Measurements from ENCODE around the gene AOC3.

AOC3 gene

GRCh38 chr17:42844761-42845555 lies 6.0 kb upstream of the AOC3 start:
- no peak overlapping the region for H3K4me3 ChIP-seq (ENCODE audit: low read depth, low read length)
- TF ChIP-seq, protein P1, sequence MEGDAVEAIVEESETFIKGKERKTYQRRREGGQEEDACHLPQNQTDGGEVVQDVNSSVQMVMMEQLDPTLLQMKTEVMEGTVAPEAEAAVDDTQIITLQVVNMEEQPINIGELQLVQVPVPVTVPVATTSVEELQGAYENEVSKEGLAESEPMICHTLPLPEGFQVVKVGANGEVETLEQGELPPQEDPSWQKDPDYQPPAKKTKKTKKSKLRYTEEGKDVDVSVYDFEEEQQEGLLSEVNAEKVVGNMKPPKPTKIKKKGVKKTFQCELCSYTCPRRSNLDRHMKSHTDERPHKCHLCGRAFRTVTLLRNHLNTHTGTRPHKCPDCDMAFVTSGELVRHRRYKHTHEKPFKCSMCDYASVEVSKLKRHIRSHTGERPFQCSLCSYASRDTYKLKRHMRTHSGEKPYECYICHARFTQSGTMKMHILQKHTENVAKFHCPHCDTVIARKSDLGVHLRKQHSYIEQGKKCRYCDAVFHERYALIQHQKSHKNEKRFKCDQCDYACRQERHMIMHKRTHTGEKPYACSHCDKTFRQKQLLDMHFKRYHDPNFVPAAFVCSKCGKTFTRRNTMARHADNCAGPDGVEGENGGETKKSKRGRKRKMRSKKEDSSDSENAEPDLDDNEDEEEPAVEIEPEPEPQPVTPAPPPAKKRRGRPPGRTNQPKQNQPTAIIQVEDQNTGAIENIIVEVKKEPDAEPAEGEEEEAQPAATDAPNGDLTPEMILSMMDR (IDR thresholded peaks at IDR 0.05; ENCODE audit: low read depth, low read length) = no peak

DNA sequence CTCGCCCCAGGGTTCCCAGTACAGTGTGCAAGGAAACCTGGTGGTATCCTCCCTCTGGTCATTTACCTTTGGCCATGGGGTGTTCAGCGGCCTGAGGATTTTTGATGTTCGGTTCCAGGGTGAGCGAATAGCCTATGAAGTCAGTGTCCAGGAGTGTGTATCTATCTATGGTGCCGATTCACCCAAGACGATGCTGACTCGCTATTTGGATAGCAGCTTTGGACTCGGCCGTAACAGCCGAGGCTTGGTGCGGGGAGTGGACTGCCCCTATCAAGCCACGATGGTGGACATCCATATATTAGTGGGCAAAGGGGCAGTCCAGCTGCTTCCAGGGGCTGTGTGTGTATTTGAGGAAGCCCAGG lies 5.5 kb upstream of the AOC3 start:
- H3K4me3 ChIP-seq (ENCODE audit: low read depth, low read length) = no peak overlapping the region
- TF ChIP-seq, protein P1 (IDR thresholded peaks at IDR 0.05; ENCODE audit: low read depth, low read length) = no peak

GRCh38 chr17:42845918-42846593 lies 4.9 kb upstream of the AOC3 start:
- TF ChIP-seq, protein P1 (IDR thresholded peaks at IDR 0.05; ENCODE audit: low read depth, low read length) = no peak
- no peak overlapping the region for H3K4me3 ChIP-seq (ENCODE audit: low read depth, low read length)

GRCh38 chr17:42846594-42847280 lies 4.3 kb upstream of the AOC3 start:
- TF ChIP-seq, protein P1 (IDR thresholded peaks at IDR 0.05; ENCODE audit: low read depth, low read length) = no peak
- no peak overlapping the region for H3K4me3 ChIP-seq (ENCODE audit: low read depth, low read length)

DNA sequence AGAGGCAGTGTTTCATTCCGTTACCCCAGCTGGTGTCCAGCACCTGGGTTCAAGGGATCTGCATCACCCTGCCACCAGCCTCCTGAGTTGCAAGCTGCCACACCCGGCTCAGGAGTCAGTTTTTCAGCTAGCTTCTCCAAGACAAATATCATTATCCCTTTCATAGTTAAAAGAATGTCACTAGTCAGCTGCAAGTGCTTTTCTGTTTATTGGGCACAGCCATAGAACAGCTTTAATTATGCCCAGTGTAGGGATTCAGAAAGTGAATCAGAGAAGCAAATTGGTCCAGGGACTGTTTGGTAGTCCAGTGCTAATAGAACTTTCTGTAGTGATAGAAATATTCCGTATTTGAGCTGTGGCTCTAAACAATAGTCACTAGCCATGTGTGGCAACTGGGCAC lies 2.9 kb upstream of the AOC3 start:
- no peak overlapping the region for H3K4me3 ChIP-seq (ENCODE audit: low read depth, low read length)
- TF ChIP-seq, protein P1 (IDR thresholded peaks at IDR 0.05; ENCODE audit: low read depth, low read length) = no peak

GRCh38 chr17:42849031-42849430 lies 2.0 kb upstream of the AOC3 start:
- no peak overlapping the region for H3K4me3 ChIP-seq (ENCODE audit: low read depth, low read length)
- TF ChIP-seq, protein P1 (IDR thresholded peaks at IDR 0.05; ENCODE audit: low read depth, low read length) = no peak

Data from WI38 (cell line).